Thymus (tissue), 11 donors: ENCODE measurements around the gene TRIM8. TPM values are rescaled to one million over a fixed set of nuclear protein-coding genes. Genes with fewer than 3 reads are reported as not detected.

Experiments
- DNase-seq, 9 donors: peaks; one replicate each; pipeline ENCODE4 v3.0.0-alpha.2; 2013; ENCODE audit warnings: low spot score in 9 of 9, low read depth in 6 of 9, missing footprints in 1 of 9
- H3K27ac ChIP-seq, 2 donors: one replicate each; pipeline ENCODE4 v1.5.1; 2013; ENCODE audit warnings: control low read depth in 1 of 2, low read depth in 1 of 2, low read length in 1 of 2, mild to moderate bottlenecking in 1 of 2, moderate library complexity in 1 of 2
- H3K27me3 ChIP-seq, 2 donors: one replicate each; pipeline ENCODE4 v1.5.1; 2013; ENCODE audit warnings: low read length in 1 of 2; ENCODE audit not compliant: control insufficient read depth in 2 of 2, insufficient read depth in 1 of 2
- H3K36me3 ChIP-seq, 2 donors: one replicate each; pipeline ENCODE4 v1.5.1; 2013; ENCODE audit warnings: low read length in 1 of 2, mild to moderate bottlenecking in 1 of 2, moderate library complexity in 1 of 2; ENCODE audit not compliant: control insufficient read depth in 2 of 2, insufficient read depth in 2 of 2
- H3K4me1 ChIP-seq, 2 donors: one replicate each; pipeline ENCODE4 v1.5.1; 2013; ENCODE audit warnings: low read length in 2 of 2; ENCODE audit not compliant: control insufficient read depth in 2 of 2, insufficient read depth in 2 of 2
- H3K4me3 ChIP-seq, 2 donors: one replicate each; pipeline ENCODE4 v1.5.1; 2013; ENCODE audit warnings: low read length in 2 of 2, control low read depth in 1 of 2, mild to moderate bottlenecking in 1 of 2
- H3K9me3 ChIP-seq, 2 donors: one replicate each; pipeline ENCODE4 v1.5.1; 2013; ENCODE audit warnings: low read length in 1 of 2, mild to moderate bottlenecking in 1 of 2; ENCODE audit not compliant: control insufficient read depth in 2 of 2, insufficient read depth in 1 of 2
- WGBS: extraction: QIAGEN DNeasy Blood & Tissue Kit; methylation state at CpG from one replicate; pipeline ENCODE4 v1.1.7; 2013; 5-methylcytosine and 5-hydroxymethylcytosine counted together
- polyA plus RNA-seq: library from polyadenylated mRNA; stranded (reverse); fragments of 200-250 nt; gene quantifications from one replicate; pipeline ENCODE4 v1.2.3, GENCODE V29; 2013
- total RNA-seq: library from RNA; stranded (reverse); fragments of 120-200 nt; gene quantifications from one replicate; pipeline ENCODE4 v1.2.4, GENCODE V29; 2013
- donor health status: healthy.

The TRIM8 gene
- total and polyA plus RNA-seq, 2 donors = 21.7 to 65.5 TPM

GRCh38 chr10:102704915-102705314 lies 60.6 kb downstream of the TRIM8 start:
- DNase-seq = no peak
- 95% methylated on average over 6 of the region's 6 CpGs for WGBS

GRCh38 chr10:102705531-102705930 lies 61.3 kb downstream of the TRIM8 start:
- Histone ChIP-seq H3K27ac (no peak overlapping the region), H3K9me3 (no peaks in the 10 kb centered on the region), H3K4me1 (peaks cover 0 to 3% of the 10 kb centered on the region in 2 donors), H3K4me3 (no peak overlapping the region), H3K36me3 (peaks cover 2 to 8% of the 10 kb centered on the region in 2 donors), H3K27me3 (no peaks in the 10 kb centered on the region)
- WGBS = 85% methylated on average over 2 of the region's 2 CpGs
- no peak for DNase-seq

More at GRCh38 chr10:102704915-102705314, 60.6 kb downstream of the TRIM8 start:
- H3K27me3 ChIP-seq = no peaks in the 10 kb centered on the region
- H3K9me3 ChIP-seq = no peaks in the 10 kb centered on the region
- H3K4me3 ChIP-seq = no peak overlapping the region
- peaks cover 0 to 3% of the 10 kb centered on the region in 2 donors for H3K4me1 ChIP-seq
- H3K36me3 ChIP-seq = peaks cover 2 to 11% of the 10 kb centered on the region in 2 donors
- no peak overlapping the region for H3K27ac ChIP-seq

Other genes with a start within 250 kb of the TRIM8 start
- 35.6 TPM for gene NFKB2, start 248.8 kb upstream of the TRIM8 start, total RNA-seq
- 37.8 TPM for gene NFKB2, start 248.8 kb upstream of the TRIM8 start, polyA plus RNA-seq
- gene PSD, start 225.7 kb upstream of the TRIM8 start, total RNA-seq = 4.6 TPM
- gene PSD, start 225.7 kb upstream of the TRIM8 start, polyA plus RNA-seq = 3.8 TPM
- 7.8 TPM for gene FBXL15, start 223.6 kb upstream of the TRIM8 start, total RNA-seq
- 12.0 TPM for gene FBXL15, start 223.6 kb upstream of the TRIM8 start, polyA plus RNA-seq
- gene CUEDC2, start 211.9 kb upstream of the TRIM8 start, total RNA-seq = 40.5 TPM
- gene CUEDC2, start 211.9 kb upstream of the TRIM8 start, polyA plus RNA-seq = 52.4 TPM
- gene C10orf95, start 192.9 kb upstream of the TRIM8 start, total RNA-seq = 0.19 TPM
- gene C10orf95, start 192.9 kb upstream of the TRIM8 start, polyA plus RNA-seq = 0.46 TPM
- gene ACTR1A, start 141.8 kb upstream of the TRIM8 start, total RNA-seq = 60.2 TPM
- 63.7 TPM for gene ACTR1A, start 141.8 kb upstream of the TRIM8 start, polyA plus RNA-seq
- gene SUFU, start 140.5 kb upstream of the TRIM8 start, total RNA-seq = 2.6 TPM
- gene SUFU, start 140.5 kb upstream of the TRIM8 start, polyA plus RNA-seq = 4.3 TPM
- gene ARL3, start 69.9 kb downstream of the TRIM8 start, total RNA-seq = 4.7 TPM
- gene ARL3, start 69.9 kb downstream of the TRIM8 start, polyA plus RNA-seq = 8.3 TPM
- gene SFXN2, start 70.2 kb downstream of the TRIM8 start, total RNA-seq = 14.9 TPM
- 10.8 TPM for gene SFXN2, start 70.2 kb downstream of the TRIM8 start, polyA plus RNA-seq
- 30.7 TPM for gene WBP1L, start 99.5 kb downstream of the TRIM8 start, total RNA-seq
- 75.9 TPM for gene WBP1L, start 99.5 kb downstream of the TRIM8 start, polyA plus RNA-seq
- gene CYP17A1, start 192.9 kb downstream of the TRIM8 start, total RNA-seq = 0.14 TPM
- 0.32 TPM for gene CYP17A1, start 192.9 kb downstream of the TRIM8 start, polyA plus RNA-seq
- gene BORCS7, start 209.8 kb downstream of the TRIM8 start, total RNA-seq = 18.8 TPM
- 33.5 TPM for gene BORCS7, start 209.8 kb downstream of the TRIM8 start, polyA plus RNA-seq
- gene AS3MT, start 225.0 kb downstream of the TRIM8 start, total RNA-seq = 5.2 TPM
- gene AS3MT, start 225.0 kb downstream of the TRIM8 start, polyA plus RNA-seq = 6.4 TPM